Mesendoderm (in vitro differentiated cells): ENCODE data around the gene TCERG1.
A peak's percentile ranks its signal among the peaks of the same experiment; 100 is the strongest.

ENCODE experiments used
- DNase-seq: peaks from one replicate; pipeline ENCODE4 v3.0.0; 2013
- H2AK5ac ChIP-seq: 2 replicates; pipeline ENCODE4 v1.6.1; 2013; ENCODE audit warnings: low read length, inconsistent platforms
- H2BK120ac ChIP-seq: 2 replicates; pipeline ENCODE4 v1.6.1; 2013; ENCODE audit warnings: low read depth, mild to moderate bottlenecking, low read length, moderate library complexity, mixed read lengths
- H2BK15ac ChIP-seq: replicated peaks from 2 replicates; pipeline ENCODE4 v1.6.1; 2013; ENCODE audit warnings: low read depth, mild to moderate bottlenecking, moderate library complexity
- H2BK5ac ChIP-seq: 2 replicates; pipeline ENCODE4 v1.6.1; 2013; ENCODE audit warnings: low read length, inconsistent platforms
- H3K18ac ChIP-seq: 2 replicates; pipeline ENCODE4 v1.6.1; 2013; ENCODE audit warnings: mild to moderate bottlenecking, low read length, mixed read lengths
- H3K23ac ChIP-seq: one replicate; pipeline ENCODE4 v1.6.1; 2013; ENCODE audit warnings: low read length
- H3K27ac ChIP-seq: 2 replicates; pipeline ENCODE4 v1.5.1; 2013; ENCODE audit warnings: low read depth, mild to moderate bottlenecking, inconsistent platforms, low read length, moderate library complexity
- H3K27me3 ChIP-seq: 2 replicates; pipeline ENCODE4 v1.6.1; 2013; ENCODE audit warnings: low read length, control low read depth, mild to moderate bottlenecking, inconsistent platforms; ENCODE audit not compliant: insufficient read depth, poor library complexity
- H3K36me3 ChIP-seq: 2 replicates; pipeline ENCODE4 v1.6.1; 2013; ENCODE audit warnings: low read length, inconsistent platforms; ENCODE audit not compliant: control insufficient read depth, insufficient read depth
- H3K4ac ChIP-seq: one replicate; pipeline ENCODE4 v1.6.1; 2013; ENCODE audit warnings: low read depth, mild to moderate bottlenecking, low read length, moderate library complexity
- H3K4me1 ChIP-seq: 2 replicates; pipeline ENCODE4 v1.6.1; 2013; ENCODE audit warnings: low read depth, low read length, inconsistent platforms; ENCODE audit not compliant: control insufficient read depth
- H3K4me2 ChIP-seq: 2 replicates; pipeline ENCODE4 v1.6.1; 2013; ENCODE audit warnings: low read length
- H3K4me3 ChIP-seq: 2 replicates; pipeline ENCODE4 v1.5.1; 2013; ENCODE audit warnings: mild to moderate bottlenecking, low read length
- H3K56ac ChIP-seq: one replicate; pipeline ENCODE4 v1.6.1; 2013; ENCODE audit warnings: low read length
- H3K79me1 ChIP-seq: 2 replicates; pipeline ENCODE4 v1.6.1; 2013; ENCODE audit warnings: low read length, inconsistent platforms
- H3K79me2 ChIP-seq: 2 replicates; pipeline ENCODE4 v1.6.1; 2013; ENCODE audit warnings: mild to moderate bottlenecking, low read length; ENCODE audit not compliant: control insufficient read depth, insufficient read depth
- H3K9ac ChIP-seq: 2 replicates; pipeline ENCODE4 v1.6.1; 2013; ENCODE audit warnings: low read length, inconsistent platforms
- H4K5ac ChIP-seq: one replicate; pipeline ENCODE4 v1.6.1; 2013; ENCODE audit warnings: low read length
- H4K8ac ChIP-seq: one replicate; pipeline ENCODE4 v1.6.1; 2013; ENCODE audit warnings: low read depth, mild to moderate bottlenecking, control low read depth, low read length, moderate library complexity
- WGBS: extraction: QIAGEN DNeasy Blood & Tissue Kit; methylation state at CpG from one replicate; pipeline ENCODE4 v1.1.7; 2013; ENCODE audit warnings: low lambda C conversion rate, missing lambda C conversion rate; ENCODE audit not compliant: insufficient coverage; ENCODE audit errors: extremely low coverage; 5-methylcytosine and 5-hydroxymethylcytosine counted together

TCERG1 gene

GRCh38 chr5:146402949-146403348 is 44.2 kb upstream of the TCERG1 start:
- Histone ChIP-seq H3K4me1 (no peaks in the 10 kb centered on the region), H2AK5ac (no peak overlapping the region), H3K27me3 (no peaks in the 10 kb centered on the region), H4K5ac (no peak overlapping the region), H3K4me2 (no peak overlapping the region), H3K9ac (no peak overlapping the region), H3K23ac (no peak overlapping the region), H3K4ac (no peak overlapping the region), H2BK5ac (no peak overlapping the region), H3K56ac (no peak overlapping the region), H3K79me2 (no peaks in the 10 kb centered on the region), H3K79me1 (no peaks in the 10 kb centered on the region), H3K36me3 (no peaks in the 10 kb centered on the region), H4K8ac (no peak overlapping the region), H2BK15ac (no peak overlapping the region), H3K18ac (no peak overlapping the region), H2BK120ac (no peak overlapping the region), H3K27ac (no peak overlapping the region), H3K4me3 (no peak overlapping the region)
- no CpG with 5 or more reads among the region's 4 CpGs for WGBS
- DNase-seq: peak; percentile 15

DNA sequence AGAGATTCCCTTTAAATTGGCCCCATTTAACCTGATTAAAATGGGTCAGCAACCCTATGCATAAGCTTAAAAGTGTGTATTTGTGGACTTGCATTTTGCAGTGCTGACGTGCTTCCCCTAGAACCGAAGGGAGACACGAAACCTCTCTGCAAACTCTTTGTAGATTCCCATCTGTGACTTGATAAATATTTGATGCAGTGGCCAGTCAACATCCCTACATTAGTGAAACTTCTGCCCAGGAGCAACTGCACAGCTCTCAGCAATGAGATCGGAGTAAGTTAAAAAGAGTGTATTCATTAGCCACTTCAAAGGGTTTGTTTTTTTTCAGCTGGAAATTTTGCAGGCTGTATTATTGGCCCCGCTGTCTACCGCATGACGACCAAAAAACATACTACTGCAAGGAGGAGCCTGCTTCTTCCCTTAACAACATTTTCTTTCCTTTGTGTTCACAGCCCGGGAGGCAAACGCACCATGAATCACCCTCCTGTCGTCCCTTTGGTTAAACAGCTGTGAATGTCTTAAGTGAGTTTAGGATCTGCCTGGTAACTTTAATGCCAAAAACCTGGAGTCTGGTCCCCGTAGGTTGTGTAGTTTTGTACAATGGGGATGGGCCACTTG is 38.0 kb upstream of the TCERG1 start:
- Histone ChIP-seq H3K4me3 (no peak overlapping the region), H4K5ac (no peak overlapping the region), H2BK120ac (no peak overlapping the region), H3K4ac (no peak overlapping the region), H3K4me1 (no peaks in the 10 kb centered on the region), H3K23ac (no peak overlapping the region), H3K79me2 (no peaks in the 10 kb centered on the region), H3K27ac (no peak overlapping the region), H3K18ac (no peak overlapping the region), H3K9ac (no peak overlapping the region), H3K4me2 (no peak overlapping the region), H3K56ac (no peak overlapping the region), H3K79me1 (no peaks in the 10 kb centered on the region), H2AK5ac (no peak overlapping the region), H3K36me3 (no peaks in the 10 kb centered on the region), H3K27me3 (no peaks in the 10 kb centered on the region), H2BK15ac (no peak overlapping the region), H4K8ac (no peak overlapping the region), H2BK5ac (no peak overlapping the region)
- DNase-seq: peak; percentile 18
- WGBS: no CpG with 5 or more reads among the region's 11 CpGs

- Histone ChIP-seq H3K79me2 (no peaks in the 10 kb centered on the region), H3K36me3 (no peaks in the 10 kb centered on the region), H3K56ac (no peak overlapping the region), H2BK120ac (no peak overlapping the region), H3K4me3 (no peak overlapping the region), H3K9ac (no peak overlapping the region), H3K23ac (no peak overlapping the region), H3K4me1 (no peaks in the 10 kb centered on the region), H3K18ac (no peak overlapping the region), H3K27me3 (no peaks in the 10 kb centered on the region), H2BK5ac (no peak overlapping the region), H4K8ac (no peak overlapping the region), H3K4me2 (no peak overlapping the region), H4K5ac (no peak overlapping the region), H3K4ac (no peak overlapping the region), H2BK15ac (no peak overlapping the region), H3K27ac (no peak overlapping the region), H2AK5ac (no peak overlapping the region), H3K79me1 (no peaks in the 10 kb centered on the region)
- WGBS: no CpG with 5 or more reads among the region's 2 CpGs
- DNase-seq: no peak
Measured at GRCh38 chr5:146410272-146410671, 36.9 kb upstream of the TCERG1 start.

GRCh38 chr5:146419696-146420095 is 27.4 kb upstream of the TCERG1 start:
- Histone ChIP-seq H3K4me3 (no peak overlapping the region), H3K4ac (no peak overlapping the region), H3K27me3 (no peaks in the 10 kb centered on the region), H2BK15ac (no peak overlapping the region), H3K23ac (no peak overlapping the region), H2BK120ac (no peak overlapping the region), H2BK5ac (no peak overlapping the region), H3K4me1 (no peaks in the 10 kb centered on the region), H3K18ac (no peak overlapping the region), H3K4me2 (no peak overlapping the region), H3K79me2 (no peaks in the 10 kb centered on the region), H3K79me1 (no peaks in the 10 kb centered on the region), H4K8ac (no peak overlapping the region), H3K27ac (no peak overlapping the region), H3K9ac (no peak overlapping the region), H3K36me3 (no peaks in the 10 kb centered on the region), H3K56ac (no peak overlapping the region), H2AK5ac (no peak overlapping the region), H4K5ac (no peak overlapping the region)
- DNase-seq: no peak

- Histone ChIP-seq H3K23ac (no peak overlapping the region), H4K5ac (no peak overlapping the region), H2BK120ac (no peak overlapping the region), H2AK5ac (no peak overlapping the region), H3K18ac (no peak overlapping the region), H3K36me3 (no peaks in the 10 kb centered on the region), H3K4me2 (no peak overlapping the region), H3K27me3 (no peaks in the 10 kb centered on the region), H3K4me3 (no peak overlapping the region), H3K56ac (no peak overlapping the region), H2BK5ac (no peak overlapping the region), H3K79me2 (no peaks in the 10 kb centered on the region), H3K4ac (no peak overlapping the region), H3K27ac (no peak overlapping the region), H2BK15ac (no peak overlapping the region), H3K4me1 (no peaks in the 10 kb centered on the region), H3K79me1 (no peaks in the 10 kb centered on the region), H4K8ac (no peak overlapping the region), H3K9ac (no peak overlapping the region)
- no CpG with 5 or more reads among the region's 12 CpGs for WGBS
- DNase-seq: peak; percentile 63
Measured at GRCh38 chr5:146425023-146425422, 22.1 kb upstream of the TCERG1 start.

GRCh38 chr5:146426305-146426704 is 20.8 kb upstream of the TCERG1 start:
- H2BK15ac ChIP-seq: no peak overlapping the region
- no CpG with 5 or more reads among the region's 5 CpGs for WGBS
- no peak overlapping the region for H3K4ac ChIP-seq
- no peak overlapping the region for H3K4me2 ChIP-seq
- no peak overlapping the region for H3K9ac ChIP-seq
- DNase-seq: no peak
- no peak overlapping the region for H3K4me3 ChIP-seq
- no peak overlapping the region for H4K5ac ChIP-seq
- no peak overlapping the region for H4K8ac ChIP-seq
- H3K18ac ChIP-seq: no peak overlapping the region
- H3K79me1 ChIP-seq: no peaks in the 10 kb centered on the region
- H3K4me1 ChIP-seq: no peaks in the 10 kb centered on the region
- H2AK5ac ChIP-seq: no peak overlapping the region
- no peak overlapping the region for H2BK120ac ChIP-seq
- H3K23ac ChIP-seq: no peak overlapping the region
- no peaks in the 10 kb centered on the region for H3K36me3 ChIP-seq
- no peaks in the 10 kb centered on the region for H3K27me3 ChIP-seq
- no peaks in the 10 kb centered on the region for H3K79me2 ChIP-seq
- H3K56ac ChIP-seq: no peak overlapping the region
- H3K27ac ChIP-seq: no peak overlapping the region
- H2BK5ac ChIP-seq: no peak overlapping the region
